Lower leg skin (tissue), 4 donors: ENCODE measurements around the gene MAEA. TPM values are rescaled to one million over a fixed set of nuclear protein-coding genes. Genes with fewer than 3 reads are reported as not detected.

Source experiments
- DNase-seq, 2 donors: peaks; one replicate each; pipeline ENCODE4 v3.0.0-alpha.2; 2019; ENCODE audit warnings: low spot score in 2 of 2
- H3K4me3 ChIP-seq: fragments of 200-600 bp; sonication (generic); 2 replicates; pipeline ENCODE4 v1.5.1; 2017; ENCODE audit warnings: mild to moderate bottlenecking, low read depth; ENCODE audit not compliant: poor library complexity, severe bottlenecking
- CTCF ChIP-seq, 3 donors: fragments of 450-650 bp; IDR thresholded peaks; one replicate each; pipeline ENCODE4 v1.5.1; 2016; ENCODE audit warnings: antibody characterized with exemption in 3 of 3, mild to moderate bottlenecking in 3 of 3, moderate library complexity in 2 of 3
- POLR2A ChIP-seq, 2 donors: fragments of 450-650 bp; IDR thresholded peaks; one replicate each; pipeline ENCODE4 v1.6.1; 2016 to 2017; ENCODE audit warnings: antibody characterized with exemption in 2 of 2, mild to moderate bottlenecking in 1 of 2, moderate library complexity in 1 of 2
- WGBS, 2 donors: methylation state at CpG; one replicate each; pipeline ENCODE4 v1.1.5; 2018; 5-methylcytosine and 5-hydroxymethylcytosine counted together
- intact Hi-C: fragments of 100-400 bp; cut with DNase I; formaldehyde crosslinking; loops from one replicate; pipeline ENCODE4 v1.15.0; 2023; ENCODE audit warnings: low total_unique reads
- total RNA-seq, 4 donors: library from RNA; depleted of rRNA; stranded (reverse); fragments of >200 nt; gene quantifications; one replicate each; pipeline ENCODE4 v1.1.0, GENCODE V29; 2016

Gene MAEA
- total RNA-seq, 4 donors from 2014 or later: 79.6 to 124 (median 89.4) TPM

GRCh38 chr4:1327526-1328266, 38.0 kb downstream of the MAEA start:
- no peak overlapping the region for H3K4me3 ChIP-seq
- intact Hi-C loops: no loop called here
- DNase-seq: no peak
- no peak for TF ChIP-seq POLR2A (IDR thresholded peaks at IDR 0.05)
- TF ChIP-seq CTCF (IDR thresholded peaks at IDR 0.05): no peak
- WGBS, 2 donors: 92 to 94% methylated on average over 22 to 32 of the region's 33 CpGs

DNA sequence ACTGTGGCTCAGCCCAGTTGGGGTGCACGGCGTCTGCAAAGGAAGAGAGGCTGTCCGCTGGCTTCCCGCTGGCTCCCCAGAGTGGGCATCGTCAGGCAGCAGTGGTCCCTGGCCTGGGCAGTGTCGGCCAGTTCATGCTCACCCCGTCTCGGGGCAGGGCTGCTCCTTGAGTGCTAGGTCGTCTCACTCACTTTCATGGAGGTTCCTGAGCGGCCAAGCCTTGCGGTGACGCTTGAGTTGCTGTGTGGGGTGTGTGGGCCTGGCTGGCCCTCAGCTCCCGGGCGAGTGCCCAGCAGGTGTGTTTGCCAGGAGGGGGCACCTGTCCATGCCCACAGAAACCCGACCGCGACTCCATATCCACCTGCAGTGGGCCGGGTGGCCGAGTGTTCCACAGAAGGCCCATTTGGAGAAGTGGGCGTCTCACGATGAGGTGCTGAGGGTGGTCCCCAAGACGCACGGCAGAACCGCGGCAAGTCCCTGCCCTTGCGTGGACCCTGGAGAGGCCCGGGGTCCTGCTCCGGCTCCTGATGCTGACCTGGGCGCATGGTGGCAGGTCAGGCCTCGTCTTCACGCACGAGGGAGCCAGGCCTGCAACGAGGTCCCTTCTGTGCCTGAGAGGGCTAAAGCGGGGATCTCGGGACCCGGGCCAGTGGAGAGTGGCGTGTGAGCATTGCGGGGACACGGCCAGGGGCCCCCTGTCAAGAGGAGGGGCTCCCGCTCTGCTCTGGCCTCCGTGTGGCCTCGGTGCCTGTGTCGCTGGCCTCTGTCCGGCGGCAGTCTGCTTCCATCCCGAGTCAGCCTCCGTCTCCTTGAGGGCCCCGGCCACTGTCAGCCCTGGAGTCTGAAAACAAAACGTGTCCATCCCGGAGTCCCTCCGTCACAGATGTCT, 38.8 kb downstream of the MAEA start:
- WGBS, 2 donors: 93 to 95% methylated on average over 26 to 48 of the region's 51 CpGs
- intact Hi-C loops: no loop called here
- TF ChIP-seq CTCF (IDR thresholded peaks at IDR 0.05) (no peak), POLR2A (IDR thresholded peaks at IDR 0.05) (no peak)
- no peak overlapping the region for H3K4me3 ChIP-seq
- DNase-seq: no peak

GRCh38 chr4:1329408-1330371, 40.0 kb downstream of the MAEA start:
- 77 to 80% methylated on average over 24 to 31 of the region's 34 CpGs for WGBS, 2 donors
- intact Hi-C loops: loop anchor here (10.0 kb wide), 1 partner anchor 195 kb away; no protein-coding TSS in a partner anchor

GRCh38 chr4:1330761-1331590, 41.3 kb downstream of the MAEA start:
- TF ChIP-seq CTCF (IDR thresholded peaks at IDR 0.05): no peak
- TF ChIP-seq POLR2A (IDR thresholded peaks at IDR 0.05): no peak
- DNase-seq: no peak
- intact Hi-C loops: loop anchor here (10.0 kb wide), 1 partner anchor 196 kb away; no protein-coding TSS in a partner anchor
- WGBS, 2 donors: 64 to 72% methylated on average over 33 to 34 of the region's 34 CpGs
- no peak overlapping the region for H3K4me3 ChIP-seq

More at GRCh38 chr4:1329408-1330371, 40.0 kb downstream of the MAEA start:
- no peak for DNase-seq
- H3K4me3 ChIP-seq: no peak overlapping the region
- TF ChIP-seq CTCF (IDR thresholded peaks at IDR 0.05): no peak
- no peak for TF ChIP-seq POLR2A (IDR thresholded peaks at IDR 0.05)
